Upper lobe of left lung (tissue), 4 donors: Measurements from ENCODE around the gene N4BP2L1.

Experiments
- CTCF ChIP-seq, 6 experiments: fragments of 450-650 bp in 4 of 6; fragments of 200-600 bp in 2 of 6; sonication (generic) in 2 of 6; IDR thresholded peaks; one replicate each; pipeline ENCODE4 v1.5.1; 2016 to 2019; ENCODE audit warnings: antibody characterized with exemption in 6 of 6
- POLR2AphosphoS5 ChIP-seq, 2 donors: sonication (generic); formaldehyde crosslinking; IDR thresholded peaks; one replicate each; pipeline ENCODE4 v1.5.1; 2017; ENCODE audit warnings: antibody characterized with exemption in 2 of 2

GRCh38 chr13:32445461-32445860 lies 17.5 kb upstream of the N4BP2L1 start:
- no peak for TF ChIP-seq POLR2AphosphoS5 (IDR thresholded peaks at IDR 0.05)
- TF ChIP-seq CTCF (IDR thresholded peaks at IDR 0.05): no peak
